ENCODE measurements around the gene ADGRV1.

DNA sequence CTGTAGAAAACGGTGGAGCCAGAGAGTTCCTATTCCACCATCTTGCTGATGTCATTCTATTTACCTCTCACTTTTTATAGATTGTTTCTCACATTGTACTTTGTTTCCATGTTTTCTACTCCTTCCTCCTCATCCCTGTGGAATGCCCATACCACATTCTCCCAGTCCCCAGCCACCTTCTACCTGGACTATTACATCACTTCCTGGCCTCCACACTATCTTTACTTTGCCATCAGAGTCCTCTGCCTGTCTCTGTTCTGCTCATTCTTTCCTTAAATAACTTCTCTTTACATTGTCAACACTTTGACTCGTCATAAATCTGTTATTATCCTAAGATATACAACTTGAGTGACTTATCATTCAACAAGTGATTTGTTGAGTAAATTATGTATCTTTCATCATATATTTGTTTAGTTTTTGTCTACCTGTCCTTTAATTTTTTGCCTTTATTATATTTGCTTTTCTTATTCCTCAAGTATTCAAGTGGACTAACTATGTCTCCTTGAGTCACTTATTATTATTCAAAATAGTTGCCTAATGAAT lies 182.5 kb downstream of the ADGRV1 start:
- TF ChIP-seq POLR2A (IDR thresholded peaks at IDR 0.05), result no peak
- TF ChIP-seq, protein P1, sequence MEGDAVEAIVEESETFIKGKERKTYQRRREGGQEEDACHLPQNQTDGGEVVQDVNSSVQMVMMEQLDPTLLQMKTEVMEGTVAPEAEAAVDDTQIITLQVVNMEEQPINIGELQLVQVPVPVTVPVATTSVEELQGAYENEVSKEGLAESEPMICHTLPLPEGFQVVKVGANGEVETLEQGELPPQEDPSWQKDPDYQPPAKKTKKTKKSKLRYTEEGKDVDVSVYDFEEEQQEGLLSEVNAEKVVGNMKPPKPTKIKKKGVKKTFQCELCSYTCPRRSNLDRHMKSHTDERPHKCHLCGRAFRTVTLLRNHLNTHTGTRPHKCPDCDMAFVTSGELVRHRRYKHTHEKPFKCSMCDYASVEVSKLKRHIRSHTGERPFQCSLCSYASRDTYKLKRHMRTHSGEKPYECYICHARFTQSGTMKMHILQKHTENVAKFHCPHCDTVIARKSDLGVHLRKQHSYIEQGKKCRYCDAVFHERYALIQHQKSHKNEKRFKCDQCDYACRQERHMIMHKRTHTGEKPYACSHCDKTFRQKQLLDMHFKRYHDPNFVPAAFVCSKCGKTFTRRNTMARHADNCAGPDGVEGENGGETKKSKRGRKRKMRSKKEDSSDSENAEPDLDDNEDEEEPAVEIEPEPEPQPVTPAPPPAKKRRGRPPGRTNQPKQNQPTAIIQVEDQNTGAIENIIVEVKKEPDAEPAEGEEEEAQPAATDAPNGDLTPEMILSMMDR (IDR thresholded peaks at IDR 0.05), result no peak
